SHP77 (cell line): ENCODE results near the gene CASP8.

ENCODE experiments used
- DNase-seq, 2 experiments: peaks; one replicate each; lab custom pipeline; 2025; lab: John Stamatoyannopoulos, UW

Gene CASP8

GRCh38 chr2:201242571-201243277, 17.6 kb upstream of the CASP8 start:
- no peak for DNase-seq

- no peak for DNase-seq
Measured at GRCh38 chr2:201244829-201245228, 15.5 kb upstream of the CASP8 start.

GRCh38 chr2:201246280-201246679, 14.1 kb upstream of the CASP8 start:
- no peak for DNase-seq

DNA sequence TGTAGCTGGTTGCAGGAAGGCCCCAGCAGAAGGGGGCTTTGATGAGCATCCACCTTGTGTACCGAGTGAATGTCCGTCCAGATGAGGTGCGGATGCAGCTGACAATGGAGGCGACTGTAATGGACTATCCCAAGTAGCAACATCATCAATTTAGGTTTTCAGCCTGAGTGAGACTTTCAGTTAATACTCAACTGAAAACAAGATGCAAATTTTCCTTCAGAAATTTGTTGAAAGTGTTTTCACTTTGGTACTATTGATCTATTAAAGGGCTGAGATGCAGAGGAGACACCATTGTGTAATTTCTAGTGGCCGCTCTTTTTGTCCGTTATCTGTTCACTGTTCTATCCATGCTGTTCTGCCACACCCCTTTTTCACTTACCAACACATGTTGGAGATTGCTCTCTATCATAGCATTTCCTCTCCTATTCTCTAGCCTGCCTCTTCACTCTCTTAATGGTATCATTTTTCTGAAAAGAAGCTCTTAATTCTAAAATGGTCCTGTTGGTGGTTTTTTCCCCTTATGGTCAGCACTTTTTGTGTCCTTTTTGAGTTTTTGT, 12.0 kb upstream of the CASP8 start:
- no peak for DNase-seq

DNA sequence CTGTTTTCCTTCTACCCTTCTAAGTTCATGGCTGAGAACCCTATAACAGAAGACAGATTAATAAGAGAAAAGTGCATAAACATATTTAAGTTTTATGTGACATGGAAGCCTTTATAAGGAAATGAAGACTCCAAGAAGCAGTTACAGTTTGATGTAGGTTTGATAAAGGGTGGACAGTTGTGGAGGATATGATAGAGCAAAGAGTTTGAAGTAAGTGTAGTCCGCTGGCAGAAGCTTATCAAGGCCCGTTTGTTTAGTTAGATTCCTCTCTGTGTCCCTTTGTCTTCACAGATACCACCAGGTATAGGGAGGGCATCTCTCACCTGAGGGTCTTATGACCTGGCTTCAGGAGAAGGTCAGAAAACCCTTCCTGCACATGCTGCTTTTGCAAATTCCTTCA, 10.4 kb upstream of the CASP8 start:
- DNase-seq: no peak

DNA sequence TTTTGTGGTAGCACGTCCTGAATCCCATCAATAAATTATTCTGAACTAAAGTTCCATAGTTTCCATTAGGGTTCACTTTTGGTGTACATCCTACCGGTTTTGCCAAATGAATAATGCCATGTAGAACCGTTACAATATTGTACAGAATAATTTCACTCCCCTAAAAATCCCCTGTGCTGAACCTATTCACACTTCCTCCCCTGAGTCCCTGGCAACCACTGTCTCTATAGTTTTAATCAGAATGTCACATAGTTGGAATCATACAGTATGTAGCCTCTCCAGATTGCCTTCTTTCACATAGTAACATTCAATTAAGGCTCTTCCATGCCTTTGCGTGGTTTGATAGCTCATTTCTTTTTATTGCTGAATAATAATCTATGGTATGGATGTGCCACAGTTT, 9.6 kb upstream of the CASP8 start:
- no peak for DNase-seq

DNA sequence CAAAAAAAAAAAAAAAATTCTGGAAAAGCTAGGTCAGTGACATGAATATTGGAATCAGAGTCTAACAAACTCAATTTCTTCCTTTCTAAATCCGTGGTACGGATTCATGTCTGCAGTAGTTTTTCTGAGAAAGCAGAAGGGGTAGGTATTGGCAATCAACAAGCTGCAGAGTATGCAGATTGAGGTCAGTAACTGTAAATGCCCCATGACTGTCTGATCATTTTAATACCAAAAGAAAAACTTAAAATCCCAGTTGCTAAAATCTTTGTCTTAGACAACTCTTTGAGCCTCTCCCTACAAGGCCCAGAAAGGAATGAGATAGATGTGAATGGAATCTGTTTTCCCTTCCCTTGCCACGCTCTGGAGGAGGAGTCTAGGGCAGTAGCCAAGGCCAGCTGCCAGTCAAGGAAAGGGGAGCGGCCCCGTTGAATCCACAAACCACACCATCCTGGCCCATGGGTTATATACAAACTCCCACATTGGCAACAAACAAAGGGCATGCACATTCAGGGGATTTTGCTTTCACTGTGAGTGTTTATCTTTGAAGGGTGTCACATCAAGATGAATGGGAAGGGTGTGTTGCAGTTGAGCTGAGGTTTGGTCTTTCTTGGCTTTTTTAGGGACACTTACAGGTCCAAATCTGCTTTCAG, 6.1 kb upstream of the CASP8 start:
- DNase-seq: no peak

DNA sequence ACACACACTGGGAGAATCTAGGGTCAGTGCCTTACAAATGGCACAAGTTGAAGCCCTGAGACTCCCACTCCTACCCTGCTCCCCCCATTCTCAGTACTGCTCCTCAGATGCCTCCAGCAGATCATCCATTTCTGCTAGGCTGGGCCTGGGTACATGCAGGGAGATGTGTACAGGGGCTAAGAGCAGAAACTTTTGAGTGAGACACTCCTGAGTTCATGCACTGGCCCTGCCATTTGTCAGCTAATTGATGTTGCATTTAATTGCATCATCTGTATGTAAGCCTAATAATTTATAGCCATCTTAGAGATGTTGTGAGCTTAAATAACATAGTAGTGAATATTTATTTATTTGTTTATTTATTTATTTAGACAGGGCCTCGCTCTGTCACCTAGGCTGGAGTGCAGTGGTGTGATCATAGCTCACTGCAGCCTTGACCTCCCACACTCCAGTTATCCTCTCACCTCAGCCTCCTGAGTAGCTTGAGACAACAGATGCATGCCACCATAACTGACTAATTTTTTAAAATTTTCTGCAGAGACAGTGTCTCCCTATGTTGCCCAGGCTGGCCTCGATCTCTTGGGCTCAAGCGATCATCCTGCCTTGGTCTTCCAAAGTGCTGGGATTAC, 4.8 kb upstream of the CASP8 start:
- DNase-seq: no peak

DNA sequence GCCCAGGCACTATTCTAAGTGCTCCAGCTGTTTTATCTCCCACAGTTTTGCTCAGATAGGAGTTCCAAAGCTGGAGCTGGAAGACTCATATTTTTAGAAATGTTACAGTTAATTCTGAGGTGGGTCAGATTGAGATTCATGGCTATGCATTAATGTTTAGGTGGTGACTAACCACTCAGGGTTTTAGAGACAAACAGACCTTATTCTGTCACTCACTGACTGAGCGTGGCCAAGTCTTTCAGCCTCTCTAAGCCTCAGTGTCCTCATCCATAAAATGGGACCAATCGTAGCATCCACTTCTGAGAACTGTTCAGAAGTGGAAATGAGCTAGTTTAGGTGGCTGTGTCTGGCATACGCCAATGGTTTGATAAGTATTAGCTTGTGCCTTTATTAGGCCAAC, 4.3 kb upstream of the CASP8 start:
- DNase-seq: no peak

- no peak for DNase-seq
Measured at GRCh38 chr2:201257381-201257955, 2.9 kb upstream of the CASP8 start.

DNA sequence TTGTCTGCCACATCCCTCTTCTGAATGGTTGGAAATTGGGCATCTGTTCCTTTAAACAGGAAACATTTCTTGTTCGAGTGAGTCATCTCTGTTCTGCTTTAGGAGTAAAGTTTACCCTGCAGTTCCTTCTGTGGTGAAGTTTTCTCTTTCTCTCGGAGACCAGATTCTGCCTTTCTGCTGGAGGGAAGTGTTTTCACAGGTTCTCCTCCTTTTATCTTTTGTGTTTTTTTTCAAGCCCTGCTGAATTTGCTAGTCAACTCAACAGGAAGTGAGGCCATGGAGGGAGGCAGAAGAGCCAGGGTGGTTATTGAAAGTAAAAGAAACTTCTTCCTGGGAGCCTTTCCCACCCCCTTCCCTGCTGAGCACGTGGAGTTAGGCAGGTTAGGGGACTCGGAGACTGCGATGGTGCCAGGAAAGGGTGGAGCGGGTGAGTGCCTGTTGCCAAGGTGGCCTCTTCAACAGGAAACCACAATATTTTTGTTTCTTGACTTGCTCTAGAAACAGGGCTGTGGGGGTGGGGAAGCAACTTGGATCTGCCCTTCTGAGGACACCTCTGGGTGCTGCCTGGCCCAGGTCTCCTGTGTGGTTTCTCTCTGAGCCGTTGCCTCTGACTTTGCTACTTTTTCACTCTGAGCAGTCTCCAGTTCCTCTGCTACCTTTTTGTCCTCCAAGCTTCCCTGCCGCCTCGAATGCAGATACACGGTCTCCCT, 2.2 kb upstream of the CASP8 start:
- DNase-seq: peak in 1 of 2 experiments; percentile 23

- no peak for DNase-seq
Measured at GRCh38 chr2:201258666-201259615, 1.4 kb upstream of the CASP8 start.

DNA sequence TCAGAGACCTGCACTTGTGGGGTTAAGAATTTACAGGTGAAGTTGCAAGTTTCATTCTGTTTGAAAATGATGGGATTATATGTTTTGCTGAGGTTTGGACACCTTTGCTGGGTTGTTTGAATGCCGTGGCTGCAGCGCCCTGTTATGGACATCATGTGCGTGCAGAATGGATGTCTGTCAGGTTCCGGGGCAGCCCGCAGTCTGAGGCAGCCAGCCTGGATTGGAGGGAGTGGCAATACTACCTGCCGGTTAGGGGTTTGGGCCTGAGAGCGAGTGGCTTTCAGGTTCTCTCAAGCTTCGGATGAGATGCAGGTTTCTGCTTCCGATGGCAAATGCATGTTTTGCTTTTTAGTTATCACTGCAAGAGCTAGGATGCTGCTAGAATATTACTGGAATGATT, 1.1 kb downstream of the CASP8 start:
- DNase-seq: no peak

DNA sequence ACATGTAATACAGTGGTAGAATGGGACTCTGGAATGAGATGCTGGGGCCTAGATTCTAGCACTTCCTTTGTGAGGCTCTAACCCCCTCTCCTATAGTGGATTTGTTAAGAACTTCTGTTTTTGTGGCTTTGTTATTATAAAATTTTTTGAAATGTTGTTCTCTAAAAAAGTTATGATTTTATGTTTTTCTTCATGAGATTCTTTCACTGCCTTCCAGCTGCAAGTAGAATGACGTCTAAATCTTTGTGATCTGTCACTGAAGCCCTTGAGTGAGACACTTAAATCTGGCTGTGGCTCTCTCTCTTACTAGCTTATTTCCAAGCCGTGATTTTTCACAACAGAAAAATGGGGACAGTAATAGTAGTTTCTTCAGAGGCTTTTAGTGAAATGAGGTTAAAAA, 1.6 kb downstream of the CASP8 start:
- no peak for DNase-seq

GRCh38 chr2:201262718-201263117, 2.4 kb downstream of the CASP8 start:
- DNase-seq: no peak

- no peak for DNase-seq
Measured at GRCh38 chr2:201263779-201264178, 3.4 kb downstream of the CASP8 start.

DNA sequence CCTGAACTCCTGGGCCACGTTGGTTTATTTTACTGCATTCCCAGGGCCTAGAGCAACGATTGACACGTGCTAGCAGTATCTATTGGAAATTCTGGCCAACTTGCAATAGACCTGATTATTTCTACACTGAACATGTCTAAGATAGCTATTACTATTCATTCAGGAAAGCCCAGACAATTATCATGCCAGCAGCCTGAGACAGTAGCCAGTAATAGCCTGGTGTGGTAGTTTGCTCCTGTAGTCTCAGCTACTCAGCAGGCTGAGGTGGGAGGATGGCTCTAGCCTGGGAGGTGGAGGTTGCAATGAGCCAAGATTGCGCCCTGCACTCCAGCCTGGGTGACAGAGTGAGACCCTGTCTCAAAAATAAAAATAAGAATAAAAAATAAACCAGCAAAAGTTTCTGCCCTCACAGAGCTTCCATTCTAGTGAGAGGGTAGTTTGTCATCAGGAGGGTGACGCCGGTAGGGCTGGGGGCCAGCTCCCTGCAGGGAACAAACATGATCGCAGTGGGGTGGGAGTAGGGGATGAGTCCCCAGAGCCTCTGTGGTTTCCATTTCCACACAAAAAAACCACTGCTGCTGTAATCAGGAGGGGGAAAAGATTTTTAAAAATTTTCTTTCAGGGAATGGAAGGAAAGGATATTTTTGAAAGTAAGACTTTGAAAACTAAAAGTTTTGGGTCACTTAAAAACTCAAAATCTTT, 4.3 kb downstream of the CASP8 start:
- no peak for DNase-seq

GRCh38 chr2:201266629-201267028, 6.3 kb downstream of the CASP8 start:
- DNase-seq: no peak

GRCh38 chr2:201267278-201268030, 7.1 kb downstream of the CASP8 start:
- no peak for DNase-seq

- DNase-seq: no peak
Measured at GRCh38 chr2:201269764-201270163, 9.4 kb downstream of the CASP8 start.
